ENCODE data around the gene TAF5.
"Not testable (repeated sequence)": the region's sequence is repeated elsewhere in the genome, so short reads cannot be mapped to it uniquely, and the experiment has no call there.

DNA sequence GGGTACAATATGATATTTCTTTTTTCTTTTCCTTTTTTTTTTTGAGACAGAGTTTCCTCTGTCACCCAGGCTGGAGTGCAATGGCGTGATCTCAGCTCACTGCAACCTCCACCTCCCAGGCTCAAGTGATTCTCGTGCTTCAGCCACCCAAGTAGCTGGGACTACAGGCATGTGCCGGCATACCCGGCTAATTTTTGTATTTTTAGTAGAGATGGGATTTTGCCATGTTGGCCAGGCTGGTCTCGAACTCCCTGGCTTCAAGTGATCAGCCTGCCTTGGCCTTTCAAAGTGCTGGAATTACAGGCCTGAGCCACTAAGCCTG lies 49.3 kb downstream of the TAF5 start:
- not testable (repeated sequence) for TF ChIP-seq POLR2A (IDR thresholded peaks at IDR 0.05)
- TF ChIP-seq, protein P1, sequence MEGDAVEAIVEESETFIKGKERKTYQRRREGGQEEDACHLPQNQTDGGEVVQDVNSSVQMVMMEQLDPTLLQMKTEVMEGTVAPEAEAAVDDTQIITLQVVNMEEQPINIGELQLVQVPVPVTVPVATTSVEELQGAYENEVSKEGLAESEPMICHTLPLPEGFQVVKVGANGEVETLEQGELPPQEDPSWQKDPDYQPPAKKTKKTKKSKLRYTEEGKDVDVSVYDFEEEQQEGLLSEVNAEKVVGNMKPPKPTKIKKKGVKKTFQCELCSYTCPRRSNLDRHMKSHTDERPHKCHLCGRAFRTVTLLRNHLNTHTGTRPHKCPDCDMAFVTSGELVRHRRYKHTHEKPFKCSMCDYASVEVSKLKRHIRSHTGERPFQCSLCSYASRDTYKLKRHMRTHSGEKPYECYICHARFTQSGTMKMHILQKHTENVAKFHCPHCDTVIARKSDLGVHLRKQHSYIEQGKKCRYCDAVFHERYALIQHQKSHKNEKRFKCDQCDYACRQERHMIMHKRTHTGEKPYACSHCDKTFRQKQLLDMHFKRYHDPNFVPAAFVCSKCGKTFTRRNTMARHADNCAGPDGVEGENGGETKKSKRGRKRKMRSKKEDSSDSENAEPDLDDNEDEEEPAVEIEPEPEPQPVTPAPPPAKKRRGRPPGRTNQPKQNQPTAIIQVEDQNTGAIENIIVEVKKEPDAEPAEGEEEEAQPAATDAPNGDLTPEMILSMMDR (IDR thresholded peaks at IDR 0.05): not testable (repeated sequence)
